Right atrium auricular region (tissue), 2 donors: ENCODE measurements around the gene FMN2. TPM values are rescaled to one million over a fixed set of nuclear protein-coding genes. Genes with fewer than 3 reads are reported as not detected.

Experiments
- DNase-seq: peaks from one replicate; pipeline ENCODE4 v3.0.0-alpha.2; 2019; ENCODE audit warnings: low spot score
- H3K27ac ChIP-seq, 2 donors: fragments of 200-600 bp; sonication (generic); 1 replicate in 1 of 2; 2 replicates in 1 of 2; pipeline ENCODE4 v1.5.1; 2016 to 2019
- H3K27me3 ChIP-seq, 2 donors: fragments of 200-600 bp; sonication (generic); one replicate each; pipeline versions ENCODE4 v1.5.1 to v1.6.0; 2017 to 2019
- H3K36me3 ChIP-seq: fragments of 200-600 bp; sonication (generic); one replicate; pipeline ENCODE4 v1.5.1; 2016
- H3K4me1 ChIP-seq, 2 donors: fragments of 200-600 bp; sonication (generic); one replicate each; pipeline versions ENCODE4 v1.5.1 to v1.6.0; 2017 to 2019
- H3K4me3 ChIP-seq, 2 donors: fragments of 200-600 bp; sonication (generic); 1 replicate in 1 of 2; 2 replicates in 1 of 2; pipeline ENCODE4 v1.5.1; 2017 to 2019; ENCODE audit warnings: mild to moderate bottlenecking in 1 of 2, moderate library complexity in 1 of 2
- H3K9me3 ChIP-seq, 2 donors: fragments of 200-600 bp; sonication (generic); one replicate each; pipeline ENCODE4 v1.5.1; 2019
- total RNA-seq, 2 donors: library from RNA; depleted of rRNA; stranded (reverse); fragments of >200 nt; gene quantifications; one replicate each; pipeline ENCODE4 v1.1.0, GENCODE V29; 2016
- TF ChIP-seq, protein P1 (sequence below), 2 donors: fragments of 200-600 bp; sonication (generic); IDR thresholded peaks; one replicate each; pipeline ENCODE4 v1.5.1; 2019; ENCODE audit warnings: antibody characterized with exemption in 2 of 2

FMN2 gene
- total RNA-seq, 2 donors from 2014 or later: 0.15 TPM; not detected in 1

- Histone ChIP-seq H3K27me3 (no peaks in the 10 kb centered on the region), H3K36me3 (no peaks in the 10 kb centered on the region), H3K9me3 (peaks cover 0 to 7% of the 10 kb centered on the region in 2 donors), H3K4me1 (no peaks in the 10 kb centered on the region), H3K27ac (no peak overlapping the region), H3K4me3 (no peak overlapping the region)
- TF ChIP-seq, protein P1, sequence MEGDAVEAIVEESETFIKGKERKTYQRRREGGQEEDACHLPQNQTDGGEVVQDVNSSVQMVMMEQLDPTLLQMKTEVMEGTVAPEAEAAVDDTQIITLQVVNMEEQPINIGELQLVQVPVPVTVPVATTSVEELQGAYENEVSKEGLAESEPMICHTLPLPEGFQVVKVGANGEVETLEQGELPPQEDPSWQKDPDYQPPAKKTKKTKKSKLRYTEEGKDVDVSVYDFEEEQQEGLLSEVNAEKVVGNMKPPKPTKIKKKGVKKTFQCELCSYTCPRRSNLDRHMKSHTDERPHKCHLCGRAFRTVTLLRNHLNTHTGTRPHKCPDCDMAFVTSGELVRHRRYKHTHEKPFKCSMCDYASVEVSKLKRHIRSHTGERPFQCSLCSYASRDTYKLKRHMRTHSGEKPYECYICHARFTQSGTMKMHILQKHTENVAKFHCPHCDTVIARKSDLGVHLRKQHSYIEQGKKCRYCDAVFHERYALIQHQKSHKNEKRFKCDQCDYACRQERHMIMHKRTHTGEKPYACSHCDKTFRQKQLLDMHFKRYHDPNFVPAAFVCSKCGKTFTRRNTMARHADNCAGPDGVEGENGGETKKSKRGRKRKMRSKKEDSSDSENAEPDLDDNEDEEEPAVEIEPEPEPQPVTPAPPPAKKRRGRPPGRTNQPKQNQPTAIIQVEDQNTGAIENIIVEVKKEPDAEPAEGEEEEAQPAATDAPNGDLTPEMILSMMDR (IDR thresholded peaks at IDR 0.05): no peak
- DNase-seq: no peak
Observed at GRCh38 chr1:240155605-240156004, 63.9 kb downstream of the FMN2 start.

- Histone ChIP-seq H3K27me3 (no peaks in the 10 kb centered on the region), H3K9me3 (peaks cover 0 to 38% of the 10 kb centered on the region in 2 donors), H3K4me3 (no peak overlapping the region), H3K27ac (no peak overlapping the region), H3K4me1 (no peaks in the 10 kb centered on the region), H3K36me3 (no peaks in the 10 kb centered on the region)
- TF ChIP-seq, protein P1 (IDR thresholded peaks at IDR 0.05): no peak
- DNase-seq: no peak
Observed at GRCh38 chr1:240164742-240165141, 73.1 kb downstream of the FMN2 start.

- no peaks in the 10 kb centered on the region for H3K27me3 ChIP-seq
- TF ChIP-seq, protein P1 (IDR thresholded peaks at IDR 0.05): no peak
- DNase-seq: no peak
Observed at GRCh38 chr1:240169188-240169587, 77.5 kb downstream of the FMN2 start.

GRCh38 chr1:240170266-240170665 is 78.6 kb downstream of the FMN2 start:
- no peaks in the 10 kb centered on the region for H3K27me3 ChIP-seq
- peaks cover 0 to 8% of the 10 kb centered on the region in 2 donors for H3K9me3 ChIP-seq
- no peak for DNase-seq
- H3K36me3 ChIP-seq: no peaks in the 10 kb centered on the region
- no peak overlapping the region for H3K4me3 ChIP-seq
- TF ChIP-seq, protein P1 (IDR thresholded peaks at IDR 0.05): no peak
- no peak overlapping the region for H3K27ac ChIP-seq
- H3K4me1 ChIP-seq: no peaks in the 10 kb centered on the region

More at GRCh38 chr1:240169188-240169587, 77.5 kb downstream of the FMN2 start:
- no peaks in the 10 kb centered on the region for H3K36me3 ChIP-seq
- H3K27ac ChIP-seq: no peak overlapping the region
- peaks cover 0 to 19% of the 10 kb centered on the region in 2 donors for H3K9me3 ChIP-seq
- H3K4me1 ChIP-seq: no peaks in the 10 kb centered on the region
- no peak overlapping the region for H3K4me3 ChIP-seq

DNA sequence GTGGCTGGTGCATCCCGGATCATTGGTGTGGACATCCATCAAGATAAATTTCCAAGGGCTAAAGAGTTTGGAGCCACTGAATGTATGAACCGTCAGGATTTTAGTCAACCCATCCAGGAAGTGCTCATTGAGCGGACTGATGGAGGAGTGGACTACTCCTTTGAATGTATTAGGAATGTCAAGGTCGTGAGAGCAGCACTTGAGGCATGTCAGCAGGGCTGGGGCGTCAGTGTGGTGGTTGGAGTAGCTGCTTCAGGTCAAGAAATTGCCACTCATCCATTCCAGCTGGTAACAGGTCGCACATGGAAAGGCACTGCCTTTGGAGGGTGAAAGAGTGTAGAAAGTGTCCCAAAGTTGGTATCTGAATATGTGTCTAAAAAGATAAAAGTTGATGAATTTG is 79.1 kb downstream of the FMN2 start:
- Histone ChIP-seq H3K4me3 (no peak overlapping the region), H3K36me3 (no peaks in the 10 kb centered on the region), H3K9me3 (peaks cover 0 to 2% of the 10 kb centered on the region in 2 donors), H3K4me1 (no peaks in the 10 kb centered on the region), H3K27me3 (no peaks in the 10 kb centered on the region), H3K27ac (no peak overlapping the region)
- no peak for DNase-seq
- TF ChIP-seq, protein P1 (IDR thresholded peaks at IDR 0.05): no peak

GRCh38 chr1:240171907-240172306 is 80.2 kb downstream of the FMN2 start:
- Histone ChIP-seq H3K4me1 (no peaks in the 10 kb centered on the region), H3K9me3 (no peaks in the 10 kb centered on the region), H3K36me3 (no peaks in the 10 kb centered on the region), H3K27me3 (no peaks in the 10 kb centered on the region), H3K27ac (no peak overlapping the region), H3K4me3 (no peak overlapping the region)
- TF ChIP-seq, protein P1 (IDR thresholded peaks at IDR 0.05): no peak
- no peak for DNase-seq
